SHP77 (cell line): ENCODE data around the gene ICA1L.
A peak's percentile ranks its signal among the peaks of the same experiment; 100 is the strongest.
"Not testable (repeated sequence)": the region's sequence is repeated elsewhere in the genome, so short reads cannot be mapped to it uniquely, and the experiment has no call there.

ENCODE experiments used
- DNase-seq, 2 experiments: peaks; one replicate each; lab custom pipeline; 2025; lab: John Stamatoyannopoulos, UW

ICA1L gene

GRCh38 chr2:202847693-202848524 is 23.7 kb downstream of the ICA1L start:
- no peak for DNase-seq

GRCh38 chr2:202844656-202845055 is 26.9 kb downstream of the ICA1L start:
- no peak for DNase-seq

DNA sequence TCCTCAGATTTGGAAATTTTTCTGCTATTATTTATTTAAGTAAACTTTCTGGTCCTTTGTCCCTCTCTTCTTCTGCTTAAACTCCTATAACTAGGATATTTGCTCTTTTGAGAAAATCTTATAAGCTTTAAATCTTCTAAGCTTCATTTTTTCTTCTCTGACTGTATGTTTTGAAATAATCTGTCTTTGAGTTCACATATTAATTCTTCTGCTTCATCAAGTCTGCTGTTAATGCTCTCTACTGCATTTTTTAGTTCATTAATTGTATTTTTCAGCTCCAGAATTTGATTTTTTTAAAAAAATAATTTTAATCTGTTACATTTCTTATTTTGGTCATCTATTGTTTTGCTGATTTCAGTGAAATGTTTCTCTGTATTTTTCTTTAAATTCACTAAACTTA is 28.9 kb downstream of the ICA1L start:
- no peak for DNase-seq

- peak in 1 of 2 experiments; percentile 19 for DNase-seq
Measured at GRCh38 chr2:202841090-202841867, 30.3 kb downstream of the ICA1L start.

GRCh38 chr2:202831242-202832220 is 40.0 kb downstream of the ICA1L start:
- DNase-seq: peak; percentile 40 to 56

- DNase-seq: no peak
Measured at GRCh38 chr2:202824901-202825300, 46.7 kb downstream of the ICA1L start.

DNA sequence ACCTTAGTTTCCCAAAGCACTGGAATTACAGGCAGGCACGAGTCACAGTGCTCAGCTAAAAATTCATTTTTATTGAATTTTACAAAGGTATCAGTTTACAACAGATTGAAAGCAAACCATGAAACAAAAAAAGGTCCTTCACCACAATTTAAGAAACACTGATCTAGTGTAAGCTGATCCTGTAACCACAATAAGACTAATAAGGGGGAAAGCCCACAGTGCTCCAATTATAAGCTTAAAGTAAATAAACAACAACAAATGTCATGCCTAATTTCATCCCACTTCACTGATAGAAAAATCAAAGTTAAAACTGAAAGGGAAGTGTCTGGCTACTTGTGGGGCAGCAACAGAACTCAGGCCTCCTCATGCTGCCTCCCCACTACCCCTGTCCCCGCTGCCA is 49.2 kb downstream of the ICA1L start:
- no peak for DNase-seq

- no peak for DNase-seq
Measured at GRCh38 chr2:202821206-202822160, 50.1 kb downstream of the ICA1L start.

- no peak for DNase-seq
Measured at GRCh38 chr2:202818321-202818720, 53.2 kb downstream of the ICA1L start.

DNA sequence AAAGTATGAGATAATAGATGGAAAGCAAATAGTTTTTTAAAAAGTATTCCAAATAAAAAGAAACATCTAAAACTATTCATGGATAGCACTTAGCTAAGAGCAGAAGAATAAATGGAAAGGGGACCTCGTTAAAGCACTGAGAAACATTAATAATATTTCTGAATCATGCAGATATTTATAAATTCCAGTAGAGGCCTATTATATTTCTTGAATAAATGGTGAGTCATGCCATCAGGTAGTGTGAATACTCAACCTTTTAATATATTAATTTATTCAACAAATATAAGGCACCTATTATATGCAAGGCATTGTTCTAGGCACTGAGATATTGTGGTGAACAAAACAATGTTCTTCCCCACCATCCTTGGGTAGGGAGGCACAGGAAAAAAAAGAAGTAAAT is 53.8 kb downstream of the ICA1L start:
- no peak for DNase-seq

- DNase-seq: no peak
Measured at GRCh38 chr2:202815548-202816360, 55.8 kb downstream of the ICA1L start.

DNA sequence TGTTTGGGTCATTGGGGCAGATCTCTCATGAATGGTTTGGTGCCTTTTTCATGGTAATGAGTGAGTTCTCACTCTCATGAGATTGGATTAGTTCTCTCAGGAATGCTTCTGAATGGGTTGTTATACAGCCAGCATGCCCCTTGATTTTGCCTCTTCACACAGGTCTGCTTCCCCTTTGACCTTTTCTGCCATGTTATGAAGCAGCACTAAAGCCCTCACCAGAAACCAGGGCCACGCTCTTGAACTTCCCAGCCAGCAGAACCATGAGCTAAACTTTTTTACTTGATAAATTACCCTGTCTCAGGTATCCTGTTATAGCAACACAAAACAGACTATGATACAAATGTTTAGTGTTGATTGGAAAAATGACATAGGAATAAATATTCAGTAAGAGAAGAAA is 57.3 kb downstream of the ICA1L start:
- DNase-seq: no peak

DNA sequence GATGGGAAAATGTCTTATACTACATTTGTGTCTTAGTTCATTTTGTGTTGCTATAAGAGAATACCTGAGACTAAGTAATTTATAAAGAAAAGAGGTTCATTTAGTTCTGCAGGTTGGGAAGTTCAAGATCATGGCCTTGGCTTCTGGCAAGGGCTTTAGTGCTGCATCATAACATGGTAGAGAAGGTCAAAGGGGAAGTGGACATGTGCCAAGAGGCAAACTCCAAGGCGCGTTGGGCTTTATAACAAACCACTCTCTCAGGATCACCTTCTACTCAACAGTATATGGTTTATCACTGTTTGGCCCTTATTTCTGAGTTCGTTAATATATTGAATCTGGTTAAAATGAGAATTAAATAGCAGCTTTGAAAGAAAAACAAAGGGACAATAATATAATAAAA is 58.2 kb downstream of the ICA1L start:
- no peak for DNase-seq

GRCh38 chr2:202808754-202809153 is 62.8 kb downstream of the ICA1L start:
- no peak for DNase-seq

- not testable (repeated sequence) for DNase-seq
Measured at GRCh38 chr2:202807431-202808138, 64.0 kb downstream of the ICA1L start.

DNA sequence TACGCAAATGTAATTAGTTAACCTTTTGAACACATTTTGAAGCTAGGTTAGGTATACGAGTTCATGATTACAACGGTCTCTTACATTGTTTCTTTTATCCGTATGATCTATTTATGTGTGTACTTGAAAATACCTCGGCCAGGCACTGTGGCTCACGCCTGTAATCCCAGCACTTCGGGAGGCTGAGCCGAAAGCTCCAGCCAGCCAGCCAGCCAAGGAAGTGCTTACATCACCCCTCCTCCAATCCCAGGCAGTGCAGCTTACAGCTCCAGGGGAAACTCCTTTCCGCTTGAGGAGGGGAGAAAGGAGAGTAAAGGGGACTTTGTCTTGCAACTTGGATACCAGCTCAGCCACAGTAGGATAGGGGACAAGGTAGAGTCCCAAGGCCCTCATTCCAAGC is 65.7 kb downstream of the ICA1L start:
- DNase-seq: not testable (repeated sequence)

GRCh38 chr2:202797944-202798343 is 73.6 kb downstream of the ICA1L start:
- DNase-seq: no peak

GRCh38 chr2:202790676-202791075 is 80.9 kb downstream of the ICA1L start:
- no peak for DNase-seq

DNA sequence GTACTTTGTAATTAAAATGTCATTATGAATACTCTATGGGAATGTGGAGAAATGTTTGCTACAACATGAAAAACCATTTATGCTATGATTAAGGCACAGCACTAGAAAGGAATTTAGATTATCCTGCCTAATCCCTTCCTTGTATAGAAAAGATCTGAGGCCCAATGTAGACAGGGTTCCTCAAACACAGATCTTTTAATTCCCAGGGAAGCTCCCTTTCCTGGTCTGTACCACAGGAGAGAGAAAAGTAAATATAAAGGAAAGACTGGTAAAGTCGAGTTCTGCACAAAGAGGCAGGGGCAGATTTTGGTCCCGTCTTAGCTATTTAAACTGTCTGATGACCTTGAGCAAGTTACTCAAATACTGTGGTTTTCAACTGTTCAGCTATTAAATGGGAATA is 84.7 kb downstream of the ICA1L start:
- DNase-seq: no peak
